Activated CD4-positive, alpha-beta T cell treated with anti-CD3 and anti-CD28 coated beads, Interleukin-2, amount 10 ng/mL, durations not matched to agents 7 days and 5 days (primary cell): Measurements from ENCODE around the gene FCGR3B. TPM values are rescaled to one million over a fixed set of nuclear protein-coding genes. Genes with fewer than 3 reads are reported as not detected.
"Not testable (repeated sequence)": the region's sequence is repeated elsewhere in the genome, so short reads cannot be mapped to it uniquely, and the experiment has no call there.

Experiments
- CTCF ChIA-PET: fragments of 350-600 bp; sonication (Branson Sonifier 250); formaldehyde crosslinking; loops from one replicate; lab custom pipeline; 2021; ENCODE audit warnings: antibody characterized with exemption; lab: Charles Lee
- POLR2A ChIA-PET: fragments of 350-600 bp; sonication (Branson Sonifier 250); formaldehyde crosslinking; loops from one replicate; lab custom pipeline; 2021; ENCODE audit warnings: antibody characterized with exemption; lab: Charles Lee
- DNase-seq: peaks from one replicate; pipeline ENCODE4 v3.0.0-alpha.2; 2020
- H3K27ac Mint-ChIP-seq: one replicate; pipeline ENCODE4 v1.8.0; 2021; ENCODE audit warnings: mild to moderate bottlenecking, moderate library complexity, mixed read lengths
- H3K27me3 Mint-ChIP-seq: one replicate; pipeline ENCODE4 v1.8.0; 2021; ENCODE audit warnings: mixed read lengths
- H3K36me3 Mint-ChIP-seq: one replicate; pipeline ENCODE4 v1.8.0; 2021; ENCODE audit warnings: low read depth, mixed read lengths
- H3K4me1 Mint-ChIP-seq: one replicate; pipeline ENCODE4 v1.8.0; 2021; ENCODE audit warnings: mixed read lengths
- H3K4me3 Mint-ChIP-seq: one replicate; pipeline ENCODE4 v1.8.0; 2021; ENCODE audit warnings: mild to moderate bottlenecking, moderate library complexity, mixed read lengths
- H3K9me3 Mint-ChIP-seq: one replicate; pipeline ENCODE4 v1.8.0; 2021; ENCODE audit warnings: mixed read lengths
- total RNA-seq, 2 experiments: library from RNA; stranded (reverse); gene quantifications; one replicate each; pipeline ENCODE4 v1.2.3, GENCODE V29; 2021

The FCGR3B gene
- total RNA-seq, 2 experiments from 2014 or later = not detected

- DNase-seq, H3K27me3 Mint-ChIP-seq, CTCF ChIA-PET, H3K9me3 Mint-ChIP-seq, H3K36me3 Mint-ChIP-seq, H3K4me3 Mint-ChIP-seq, H3K27ac Mint-ChIP-seq, POLR2A ChIA-PET, H3K4me1 Mint-ChIP-seq: not testable (repeated sequence)
Measured at GRCh38 chr1:161582882-161583281, 48.1 kb downstream of the FCGR3B start.

GRCh38 chr1:161580879-161581537, 50.0 kb downstream of the FCGR3B start:
- H3K9me3 Mint-ChIP-seq, CTCF ChIA-PET, POLR2A ChIA-PET, DNase-seq, H3K27me3 Mint-ChIP-seq, H3K36me3 Mint-ChIP-seq, H3K4me3 Mint-ChIP-seq, H3K27ac Mint-ChIP-seq, H3K4me1 Mint-ChIP-seq: not testable (repeated sequence)

- H3K4me3 Mint-ChIP-seq, H3K27me3 Mint-ChIP-seq, H3K36me3 Mint-ChIP-seq, H3K27ac Mint-ChIP-seq, H3K4me1 Mint-ChIP-seq, POLR2A ChIA-PET, DNase-seq, CTCF ChIA-PET, H3K9me3 Mint-ChIP-seq: not testable (repeated sequence)
Measured at GRCh38 chr1:161579856-161580507, 51.0 kb downstream of the FCGR3B start.

- H3K4me1 Mint-ChIP-seq, CTCF ChIA-PET, H3K27ac Mint-ChIP-seq, H3K36me3 Mint-ChIP-seq, H3K9me3 Mint-ChIP-seq, H3K4me3 Mint-ChIP-seq, DNase-seq, POLR2A ChIA-PET, H3K27me3 Mint-ChIP-seq: not testable (repeated sequence)
Measured at GRCh38 chr1:161576676-161577075, 54.3 kb downstream of the FCGR3B start.

Other genes starting within 250 kb of the FCGR3B start
- gene FCGR2A, start 125.7 kb downstream of the FCGR3B start, total RNA-seq = not detected
- under 1 TPM in 1 of 2 experiments, not detected in 1; 0.07 TPM for gene HSPA6, start 106.6 kb downstream of the FCGR3B start, total RNA-seq
- gene FCGR3A, start 81.4 kb downstream of the FCGR3B start, total RNA-seq = not detected
- not detected for gene FCGR2B, start 32.0 kb upstream of the FCGR3B start, total RNA-seq
- gene FCRLA, start 76.1 kb upstream of the FCGR3B start, total RNA-seq = not detected
- under 1 TPM; 0.23 to 0.25 TPM for gene FCRLB, start 90.4 kb upstream of the FCGR3B start, total RNA-seq
- 10 to 100 TPM; 21.6 TPM for gene DUSP12, start 118.6 kb upstream of the FCGR3B start, total RNA-seq
- gene ATF6, start 135.1 kb upstream of the FCGR3B start, total RNA-seq = 10 to 100 TPM; 22.9 to 28.0 TPM